Testis (tissue), 3 donors: Measurements from ENCODE around the gene YPEL1. TPM values are rescaled to one million over a fixed set of nuclear protein-coding genes. Genes with fewer than 3 reads are reported as not detected.
"Not testable (repeated sequence)": the region's sequence is repeated elsewhere in the genome, so short reads cannot be mapped to it uniquely, and the experiment has no call there.

Experiments used
- DNase-seq: peaks from one replicate; pipeline ENCODE4 v3.0.0-alpha.2; 2019
- H3K27ac ChIP-seq, 2 donors: fragments of 200-600 bp; sonication (generic); one replicate each; pipeline ENCODE4 v1.5.1; 2019
- H3K27me3 ChIP-seq: fragments of 200-600 bp; sonication (generic); one replicate; pipeline ENCODE4 v1.5.1; 2019
- H3K36me3 ChIP-seq: fragments of 200-600 bp; sonication (generic); one replicate; pipeline ENCODE4 v1.5.1; 2017; ENCODE audit warnings: low read depth; ENCODE audit errors: missing control alignments
- H3K4me1 ChIP-seq: fragments of 200-600 bp; sonication (generic); one replicate; pipeline ENCODE4 v1.5.1; 2019
- H3K4me3 ChIP-seq, 2 donors: fragments of 200-600 bp; sonication (generic); one replicate each; pipeline ENCODE4 v1.5.1; 2017 to 2019
- H3K9me3 ChIP-seq: fragments of 200-600 bp; sonication (generic); one replicate; pipeline ENCODE4 v1.5.1; 2017
- POLR2A ChIP-seq: fragments of 450-650 bp; IDR thresholded peaks from one replicate; pipeline ENCODE4 v1.6.1; 2017; ENCODE audit warnings: antibody characterized with exemption, mild to moderate bottlenecking, moderate library complexity
- WGBS, 2 donors: methylation state at CpG; one replicate each; pipeline ENCODE4 v1.1.5; 2018; 5-methylcytosine and 5-hydroxymethylcytosine counted together
- intact Hi-C: fragments of 100-400 bp; cut with DNase I; formaldehyde crosslinking; loops from one replicate; pipeline ENCODE4 v1.15.1; 2023; ENCODE audit warnings: low total_unique reads
- polyA plus RNA-seq: library from polyadenylated mRNA; stranded (reverse); fragments of 350-450 nt; fragmentation: Illumina TruSeq; extraction: RNeasy Lipid Tissue Mini Kit (QIAGEN cat#74804); gene quantifications from one replicate; pipeline ENCODE4 v1.2.3, GENCODE V29; 2014; ENCODE audit warnings: low read depth, low replicate concordance; ENCODE audit not compliant: insufficient read depth
- total RNA-seq, 2 donors: library from RNA; depleted of rRNA; stranded (reverse); fragments of >200 nt; gene quantifications; one replicate each; pipeline ENCODE4 v1.2.3, GENCODE V29; 2016
- TF ChIP-seq, protein P1 (sequence below), 3 experiments: fragments of 450-650 bp in 2 of 3; fragments of 200-600 bp in 1 of 3; sonication (generic) in 1 of 3; IDR thresholded peaks; one replicate each; pipeline ENCODE4 v1.5.1; 2016 to 2019; ENCODE audit warnings: antibody characterized with exemption in 3 of 3, mild to moderate bottlenecking in 2 of 3, moderate library complexity in 1 of 3

Gene YPEL1
- total and polyA plus RNA-seq, 3 donors from 2014 or later: 83.6 to 169 (median 168) TPM

- TF ChIP-seq, protein P1, sequence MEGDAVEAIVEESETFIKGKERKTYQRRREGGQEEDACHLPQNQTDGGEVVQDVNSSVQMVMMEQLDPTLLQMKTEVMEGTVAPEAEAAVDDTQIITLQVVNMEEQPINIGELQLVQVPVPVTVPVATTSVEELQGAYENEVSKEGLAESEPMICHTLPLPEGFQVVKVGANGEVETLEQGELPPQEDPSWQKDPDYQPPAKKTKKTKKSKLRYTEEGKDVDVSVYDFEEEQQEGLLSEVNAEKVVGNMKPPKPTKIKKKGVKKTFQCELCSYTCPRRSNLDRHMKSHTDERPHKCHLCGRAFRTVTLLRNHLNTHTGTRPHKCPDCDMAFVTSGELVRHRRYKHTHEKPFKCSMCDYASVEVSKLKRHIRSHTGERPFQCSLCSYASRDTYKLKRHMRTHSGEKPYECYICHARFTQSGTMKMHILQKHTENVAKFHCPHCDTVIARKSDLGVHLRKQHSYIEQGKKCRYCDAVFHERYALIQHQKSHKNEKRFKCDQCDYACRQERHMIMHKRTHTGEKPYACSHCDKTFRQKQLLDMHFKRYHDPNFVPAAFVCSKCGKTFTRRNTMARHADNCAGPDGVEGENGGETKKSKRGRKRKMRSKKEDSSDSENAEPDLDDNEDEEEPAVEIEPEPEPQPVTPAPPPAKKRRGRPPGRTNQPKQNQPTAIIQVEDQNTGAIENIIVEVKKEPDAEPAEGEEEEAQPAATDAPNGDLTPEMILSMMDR (IDR thresholded peaks at IDR 0.05): no peak
- no peak for TF ChIP-seq POLR2A
- Histone ChIP-seq H3K27me3 (no peaks in the 10 kb centered on the region), H3K4me3 (no peak overlapping the region), H3K36me3 (no peaks in the 10 kb centered on the region), H3K27ac (no peak overlapping the region), H3K9me3 (no peaks in the 10 kb centered on the region), H3K4me1 (no peaks in the 10 kb centered on the region)
- intact Hi-C loops: no loop called here
- WGBS, 2 donors: 90 to 96% methylated on average over 5 of the region's 5 CpGs
- no peak for DNase-seq
These were observed 8.9 kb downstream of the YPEL1 start for GRCh38 chr22:21726650-21727049.

DNA sequence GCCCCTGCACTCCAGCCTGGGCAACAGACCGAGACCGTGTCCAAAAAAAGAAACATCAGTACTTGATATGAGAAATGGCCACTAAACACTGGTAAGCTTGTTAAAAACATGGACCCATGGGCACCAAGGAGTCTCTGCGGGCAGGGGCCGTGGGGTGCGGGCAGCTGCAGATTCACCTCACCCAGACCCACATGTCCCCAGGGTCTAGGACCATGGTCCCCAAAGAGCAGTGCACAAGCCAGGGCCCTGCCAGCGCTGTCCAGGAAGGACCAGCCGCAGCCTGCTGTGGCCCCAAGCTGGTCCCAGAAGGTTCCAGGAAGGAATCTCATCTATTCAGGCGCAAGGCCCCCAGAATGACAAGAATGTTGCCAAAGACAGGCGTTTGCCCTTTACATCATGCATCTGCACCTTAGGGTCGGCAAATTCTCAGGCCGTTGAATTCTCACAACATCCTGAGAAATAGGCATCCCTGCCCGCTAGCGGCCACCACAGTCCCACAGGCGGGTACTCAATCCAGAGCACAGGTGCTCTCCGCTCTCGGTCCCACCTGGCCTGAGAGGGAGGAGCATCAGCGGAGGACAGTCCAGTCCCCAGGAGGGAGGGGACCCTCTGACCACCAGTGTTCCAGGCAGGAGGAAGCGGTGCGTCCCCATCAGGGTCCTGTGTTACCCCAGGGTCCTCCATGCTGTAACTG, 9.5 kb downstream of the YPEL1 start:
- 89 to 94% methylated on average over 5 to 19 of the region's 19 CpGs for WGBS, 2 donors
- Histone ChIP-seq H3K27ac (no peak overlapping the region), H3K9me3 (no peaks in the 10 kb centered on the region), H3K4me3 (no peak overlapping the region), H3K4me1 (no peaks in the 10 kb centered on the region), H3K36me3 (no peaks in the 10 kb centered on the region), H3K27me3 (no peaks in the 10 kb centered on the region)
- DNase-seq: no peak
- intact Hi-C loops: no loop called here
- no peak for TF ChIP-seq POLR2A
- TF ChIP-seq, protein P1 (IDR thresholded peaks at IDR 0.05): no peak

DNA sequence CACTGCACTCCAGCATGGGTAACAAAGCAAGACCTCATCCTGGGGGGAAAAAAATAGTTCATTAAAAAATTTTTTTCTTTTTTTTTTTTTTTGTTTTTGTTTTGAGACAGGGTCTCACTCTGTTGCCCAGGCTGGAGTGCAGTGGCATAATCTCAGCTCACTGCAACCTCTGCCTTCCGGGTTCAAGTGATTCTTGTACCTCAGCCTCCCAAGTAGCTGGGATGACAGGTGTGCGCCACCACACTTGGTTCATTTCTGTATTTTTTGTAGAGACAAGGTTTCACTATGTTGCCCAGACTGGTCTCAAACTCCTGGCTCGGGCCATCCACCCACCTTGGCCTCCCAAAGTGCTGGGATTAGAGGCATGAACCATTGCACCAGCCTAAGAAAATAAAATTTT, 11.1 kb downstream of the YPEL1 start:
- H3K4me1 ChIP-seq, H3K4me3 ChIP-seq, H3K9me3 ChIP-seq, H3K27me3 ChIP-seq, DNase-seq, intact Hi-C loops, H3K27ac ChIP-seq, H3K36me3 ChIP-seq: not testable (repeated sequence)
- 97 to 98% methylated on average over 3 of the region's 3 CpGs for WGBS, 2 donors

GRCh38 chr22:21721195-21721852, 14.3 kb downstream of the YPEL1 start:
- 93 to 95% methylated on average over 14 to 15 of the region's 15 CpGs for WGBS, 2 donors
- intact Hi-C loops: not testable (repeated sequence)

DNA sequence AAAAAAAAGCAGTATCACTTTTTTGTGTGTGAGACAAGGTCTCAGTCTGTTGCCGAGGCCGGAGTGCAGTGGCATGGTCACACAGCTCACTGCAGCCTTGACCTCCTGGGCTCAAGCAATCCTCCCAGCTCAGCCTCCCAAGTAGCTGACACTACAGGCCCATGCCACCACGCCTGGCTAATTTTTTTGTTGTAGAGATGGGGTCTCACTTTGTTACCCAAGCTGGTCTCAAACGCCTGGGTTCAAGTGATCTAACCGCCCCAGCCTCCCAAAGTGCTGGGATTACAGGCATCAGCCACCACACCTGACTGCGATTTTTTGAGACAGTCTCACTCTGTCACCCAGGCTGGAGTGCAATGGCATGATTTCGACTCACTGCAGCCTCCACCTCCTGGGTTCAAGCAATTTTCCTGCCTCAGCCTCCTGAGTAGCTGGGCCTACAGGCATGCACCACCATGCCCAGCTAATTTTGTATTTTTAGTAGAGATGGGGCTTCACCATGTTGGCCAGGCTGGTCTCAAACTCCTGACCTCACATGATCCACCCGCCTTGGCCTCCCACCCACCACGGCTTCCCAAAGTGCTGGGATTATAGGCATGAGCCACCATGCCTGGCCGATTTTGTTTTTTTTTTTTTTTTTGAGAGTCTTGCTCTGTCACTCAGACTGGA, 15.3 kb downstream of the YPEL1 start:
- H3K9me3 ChIP-seq, H3K4me3 ChIP-seq, H3K27me3 ChIP-seq, DNase-seq, intact Hi-C loops, H3K27ac ChIP-seq, H3K36me3 ChIP-seq, H3K4me1 ChIP-seq: not testable (repeated sequence)
- WGBS, 2 donors: 89 to 93% methylated on average over 10 of the region's 10 CpGs

More at GRCh38 chr22:21721195-21721852, 14.3 kb downstream of the YPEL1 start:
- not testable (repeated sequence) for H3K36me3 ChIP-seq, H3K4me1 ChIP-seq, H3K27ac ChIP-seq, H3K4me3 ChIP-seq, DNase-seq, H3K27me3 ChIP-seq, H3K9me3 ChIP-seq

DNA sequence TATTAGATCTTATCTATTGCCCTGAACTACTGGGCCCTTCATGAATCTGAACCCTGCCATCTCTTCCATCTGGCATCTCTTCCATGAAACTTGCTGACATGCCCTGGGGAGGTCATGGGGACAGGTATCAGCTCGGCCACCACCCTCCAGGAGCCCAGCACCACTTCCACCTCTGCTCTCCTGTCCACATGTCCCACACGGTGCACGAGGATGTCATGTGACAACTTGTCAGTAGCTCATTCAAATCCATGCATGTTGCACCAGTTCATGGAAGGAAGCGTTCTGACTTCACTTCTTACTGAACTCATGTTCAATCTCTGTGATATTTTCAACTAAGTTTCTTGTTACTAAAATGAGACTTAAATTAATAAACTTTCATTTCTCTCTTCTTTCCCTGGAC, 16.6 kb downstream of the YPEL1 start:
- H3K4me3 ChIP-seq: no peak overlapping the region
- DNase-seq: no peak
- no peaks in the 10 kb centered on the region for H3K4me1 ChIP-seq
- WGBS, 2 donors: 83 to 84% methylated on average over 4 of the region's 4 CpGs
- H3K9me3 ChIP-seq: no peaks in the 10 kb centered on the region
- TF ChIP-seq POLR2A: no peak
- TF ChIP-seq, protein P1 (IDR thresholded peaks at IDR 0.05): no peak
- H3K27ac ChIP-seq: no peak overlapping the region
- no peaks in the 10 kb centered on the region for H3K27me3 ChIP-seq
- no peaks in the 10 kb centered on the region for H3K36me3 ChIP-seq
- intact Hi-C loops: loop anchor here (5.0 kb wide), 1 partner anchor 228 kb away; no protein-coding TSS in a partner anchor
